Hypothalamus (tissue), 51 donors: ENCODE measurements around the gene SRCAP.
A peak's percentile ranks its signal among the peaks of the same experiment; 100 is the strongest.

ENCODE experiments used
- DNase-seq, 51 donors: peaks; one replicate each; lab custom pipeline; 2025; lab: John Stamatoyannopoulos, UW

Gene SRCAP

GRCh38 chr16:30750876-30751465, 52.0 kb downstream of the SRCAP start:
- DNase-seq = no peak

DNA sequence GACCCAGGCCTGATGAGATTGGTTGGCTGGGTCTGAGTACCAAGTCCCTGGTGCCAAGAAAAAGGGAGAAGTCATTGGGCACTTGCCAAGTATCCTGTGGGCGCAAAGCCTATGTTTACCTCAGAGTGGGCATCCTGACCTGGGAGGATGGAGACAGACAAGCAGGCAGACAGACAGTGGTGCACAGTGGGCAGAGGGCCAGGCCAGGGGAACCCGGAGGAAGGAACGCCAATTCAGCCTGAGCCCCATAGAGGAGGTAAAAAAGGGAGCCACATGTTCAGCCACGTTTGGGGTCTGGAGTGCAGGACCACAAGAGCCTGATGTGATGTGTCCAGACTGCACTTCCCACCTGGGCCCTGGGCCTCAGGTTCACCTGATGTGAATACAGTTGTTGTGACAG, 54.6 kb downstream of the SRCAP start:
- no peak for DNase-seq

DNA sequence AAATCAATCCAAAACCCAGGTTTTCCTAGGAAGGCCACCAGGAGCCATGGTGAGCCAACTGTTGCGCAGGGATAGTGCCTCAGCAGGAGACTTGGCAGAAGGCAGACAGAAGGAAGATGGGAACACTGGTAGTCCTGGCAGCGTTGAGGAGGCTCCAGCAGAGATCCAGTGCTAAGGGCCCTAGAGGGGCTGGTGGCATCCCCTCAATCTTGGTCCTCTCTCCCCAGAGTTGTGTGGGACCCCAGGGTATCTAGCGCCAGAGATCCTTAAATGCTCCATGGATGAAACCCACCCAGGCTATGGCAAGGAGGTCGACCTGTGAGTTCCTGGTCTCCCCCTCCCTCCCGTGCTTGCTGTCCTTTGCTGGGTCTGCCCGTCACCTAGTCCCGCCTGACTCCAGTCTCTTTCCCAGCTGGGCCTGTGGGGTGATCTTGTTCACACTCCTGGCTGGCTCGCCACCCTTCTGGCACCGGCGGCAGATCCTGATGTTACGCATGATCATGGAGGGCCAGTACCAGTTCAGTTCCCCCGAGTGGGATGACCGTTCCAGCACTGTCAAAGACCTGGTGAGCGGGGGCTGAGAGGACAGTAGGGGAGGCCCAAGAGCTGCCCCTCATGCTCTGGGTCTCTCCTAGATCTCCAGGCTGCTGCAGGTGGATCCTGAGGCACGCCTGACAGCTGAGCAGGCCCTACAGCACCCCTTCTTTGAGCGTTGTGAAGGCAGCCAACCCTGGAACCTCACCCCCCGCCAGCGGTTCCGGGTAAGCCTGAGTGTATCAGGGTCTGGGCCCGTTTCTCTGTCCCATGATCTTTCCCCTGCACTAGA, 57.2 kb downstream of the SRCAP start:
- DNase-seq = no peak

DNA sequence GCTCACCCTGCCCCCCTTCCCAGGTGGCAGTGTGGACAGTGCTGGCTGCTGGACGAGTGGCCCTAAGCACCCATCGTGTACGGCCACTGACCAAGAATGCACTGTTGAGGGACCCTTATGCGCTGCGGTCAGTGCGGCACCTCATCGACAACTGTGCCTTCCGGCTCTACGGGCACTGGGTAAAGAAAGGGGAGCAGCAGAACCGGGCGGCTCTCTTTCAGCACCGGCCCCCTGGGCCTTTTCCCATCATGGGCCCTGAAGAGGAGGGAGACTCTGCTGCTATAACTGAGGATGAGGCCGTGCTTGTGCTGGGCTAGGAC, 57.8 kb downstream of the SRCAP start:
- DNase-seq = no peak

- DNase-seq = no peak
Measured at GRCh38 chr16:30757316-30757715, 58.3 kb downstream of the SRCAP start.

- DNase-seq = peak in 5 of 51 donors; percentile 9 to 24 (median 14)
Measured at GRCh38 chr16:30758988-30759491, 60.1 kb downstream of the SRCAP start.

GRCh38 chr16:30760001-30760559, 61.1 kb downstream of the SRCAP start:
- DNase-seq = no peak

DNA sequence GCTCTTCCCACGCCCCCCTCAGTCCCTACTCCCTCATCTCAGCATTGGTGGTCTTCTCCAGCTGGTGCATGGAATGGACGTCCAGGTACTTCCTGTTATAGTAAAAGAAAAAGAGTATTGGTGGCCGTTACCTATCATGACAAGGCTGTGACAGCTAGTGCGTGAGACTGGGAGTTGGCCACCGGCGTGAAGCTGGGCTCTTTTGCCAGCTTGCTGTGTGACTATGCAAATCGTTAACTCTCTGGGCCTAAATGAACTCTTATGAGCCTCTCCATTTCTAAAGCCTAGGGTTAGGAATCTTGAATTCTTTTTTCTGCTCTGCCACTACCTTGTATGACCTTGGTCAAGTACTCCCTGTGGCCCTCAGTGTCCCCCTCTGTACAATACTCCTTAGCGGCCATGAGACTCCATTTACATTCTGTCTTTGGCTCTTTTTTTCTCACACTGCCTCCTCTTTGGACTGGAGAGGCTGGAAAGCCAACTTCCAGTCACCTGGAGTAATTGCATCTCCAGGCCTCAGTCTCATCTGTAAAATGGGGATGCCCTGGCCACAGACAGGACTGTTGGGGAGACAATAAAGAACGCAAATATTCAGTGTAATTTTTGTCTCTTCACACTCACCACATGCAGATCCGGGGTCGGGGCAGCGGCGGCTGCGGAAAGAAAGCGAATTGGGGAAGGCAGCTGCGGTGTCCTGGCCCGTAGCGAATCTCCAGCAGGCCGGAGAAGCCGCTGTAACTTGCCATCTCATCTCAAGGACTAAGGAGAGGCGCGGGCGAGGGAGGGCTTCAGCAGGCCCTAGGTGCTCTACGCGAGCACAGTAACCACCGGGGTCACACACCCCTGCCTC, 61.8 kb downstream of the SRCAP start:
- peak in 1 of 51 donors; percentile 21 for DNase-seq

- DNase-seq = peak in 8 of 51 donors; percentile 14 to 41 (median 27)
Measured at GRCh38 chr16:30761427-30761927, 62.5 kb downstream of the SRCAP start.

GRCh38 chr16:30761928-30762902, 63.2 kb downstream of the SRCAP start, which contains the start of the genes CFAP119 and RNF40:
CFAP119 (minus strand) TSS chr16:30762062; CDS start chr16:30761748, 314 bp downstream.
RNF40 (plus strand) TSS chr16:30762322; CDS start chr16:30762546, 224 bp downstream.
- peak; percentile 82 to 98 (median 95) for DNase-seq

DNA sequence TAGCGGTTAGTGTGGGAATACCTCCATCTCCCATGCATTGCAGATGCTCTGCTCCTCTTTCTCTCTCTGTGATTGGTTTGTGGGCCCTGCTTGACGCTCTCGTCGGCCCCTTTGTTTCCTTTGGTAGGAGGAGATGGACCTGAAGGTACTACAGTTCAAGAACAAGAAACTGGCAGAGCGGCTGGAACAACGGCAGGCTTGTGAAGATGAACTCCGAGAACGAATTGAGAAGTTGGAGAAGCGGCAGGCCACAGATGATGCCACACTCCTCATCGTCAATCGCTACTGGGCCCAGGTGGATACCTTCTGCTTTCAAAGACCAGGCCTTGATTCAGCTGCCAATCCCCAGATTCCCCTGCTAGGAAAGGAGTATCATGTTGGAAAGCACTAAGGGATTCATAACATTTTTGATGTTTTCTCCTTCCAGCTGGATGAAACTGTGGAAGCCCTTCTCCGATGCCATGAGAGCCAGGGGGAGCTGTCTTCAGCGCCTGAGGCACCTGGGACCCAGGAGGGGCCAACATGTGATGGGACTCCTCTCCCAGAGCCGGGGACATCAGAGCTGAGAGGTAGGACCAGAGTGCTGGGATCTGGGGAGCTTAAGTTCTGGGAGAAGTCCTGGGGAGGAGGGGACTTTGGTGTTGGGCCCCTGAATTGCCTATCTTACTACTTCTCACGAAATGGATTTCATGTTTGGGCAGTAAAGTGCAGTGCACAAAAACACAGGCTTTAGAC, 64.2 kb downstream of the SRCAP start:
- no peak for DNase-seq

DNA sequence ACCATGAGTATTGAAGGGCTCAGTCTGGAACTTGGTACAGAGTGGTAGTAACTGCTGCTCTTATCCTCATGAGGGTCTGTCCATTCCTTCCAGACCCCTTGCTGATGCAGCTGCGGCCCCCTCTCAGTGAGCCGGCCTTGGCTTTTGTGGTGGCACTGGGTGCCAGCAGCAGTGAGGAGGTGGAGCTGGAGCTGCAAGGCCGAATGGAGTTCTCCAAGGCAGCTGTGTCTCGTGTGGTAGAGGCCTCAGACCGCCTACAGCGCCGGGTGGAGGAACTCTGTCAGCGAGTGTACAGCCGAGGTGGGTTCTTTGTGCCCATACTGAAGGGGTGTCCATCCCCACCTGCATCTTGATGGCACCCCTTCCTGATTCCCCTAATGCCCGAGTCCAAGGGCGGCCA, 65.1 kb downstream of the SRCAP start:
- no peak for DNase-seq

- DNase-seq = no peak
Measured at GRCh38 chr16:30764816-30765465, 66.0 kb downstream of the SRCAP start.

GRCh38 chr16:30766206-30766932, 67.4 kb downstream of the SRCAP start:
- DNase-seq = no peak

DNA sequence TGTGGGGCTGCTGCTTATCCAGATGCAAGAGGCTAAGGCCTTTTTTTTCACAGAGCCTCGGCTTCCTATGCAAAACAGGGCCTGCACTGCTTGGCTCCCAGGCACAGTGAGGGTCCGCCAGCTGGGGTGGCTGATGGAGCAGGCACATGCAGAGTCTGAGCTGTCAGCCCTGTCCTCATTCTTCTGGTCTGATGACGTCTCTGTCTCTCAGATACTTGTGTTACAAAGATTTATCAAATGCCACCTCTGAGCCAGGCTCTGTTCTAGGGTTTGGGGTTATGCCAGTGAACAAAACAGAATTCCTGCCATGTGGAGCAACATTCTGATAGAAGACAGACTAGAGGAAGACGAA, 67.9 kb downstream of the SRCAP start:
- no peak for DNase-seq

DNA sequence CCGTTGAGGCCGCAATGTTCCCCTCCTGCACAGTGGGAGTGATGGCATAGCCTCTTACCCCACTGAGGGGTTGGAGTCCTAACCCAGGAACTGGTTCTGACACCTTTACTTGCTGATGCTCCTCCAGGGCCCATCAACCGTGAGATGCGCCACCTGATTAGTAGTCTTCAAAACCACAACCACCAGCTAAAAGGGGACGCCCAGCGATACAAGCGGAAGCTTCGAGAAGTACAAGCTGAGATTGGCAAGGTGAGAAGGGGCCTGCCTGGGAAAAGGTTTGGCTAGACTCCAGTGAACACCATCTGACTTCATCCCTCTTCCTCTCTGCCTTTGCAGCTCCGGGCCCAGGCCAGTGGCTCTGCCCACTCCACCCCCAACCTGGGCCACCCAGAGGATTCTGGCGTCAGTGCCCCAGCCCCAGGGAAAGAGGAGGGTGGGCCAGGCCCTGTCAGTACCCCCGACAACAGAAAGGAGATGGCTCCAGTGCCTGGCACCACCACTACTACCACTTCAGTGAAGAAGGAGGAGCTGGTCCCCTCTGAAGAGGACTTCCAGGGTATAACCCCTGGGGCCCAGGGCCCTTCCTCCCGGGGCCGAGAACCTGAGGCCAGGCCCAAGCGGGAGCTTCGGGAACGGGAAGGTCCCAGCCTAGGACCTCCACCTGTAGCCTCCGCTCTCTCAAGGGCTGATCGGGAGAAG, 68.9 kb downstream of the SRCAP start:
- DNase-seq = no peak
